Fibroblast of lung (primary cell): Measurements from ENCODE around the gene SPTAN1. TPM values are rescaled to one million over a fixed set of nuclear protein-coding genes. Genes with fewer than 3 reads are reported as not detected.

Source experiments
- DNase-seq, 2 donors: peaks; one replicate each; pipeline versions ENCODE4 v3.0.0 to v3.0.0-alpha.2; 2010; ENCODE audit warnings: low read depth in 2 of 2
- H2AFZ ChIP-seq: 2 replicates; pipeline ENCODE4 v1.5.1; 2012; ENCODE audit warnings: low read length, control low read depth, inconsistent platforms
- H3K27ac ChIP-seq: 2 replicates; pipeline ENCODE4 v1.5.1; 2011; ENCODE audit warnings: low read length, control low read depth; ENCODE audit not compliant: insufficient read depth
- H3K27me3 ChIP-seq: 2 replicates; pipeline ENCODE4 v1.5.1; 2011; ENCODE audit warnings: mild to moderate bottlenecking, low read length; ENCODE audit not compliant: control insufficient read depth, insufficient read depth
- H3K36me3 ChIP-seq: 2 replicates; pipeline ENCODE4 v1.5.1; 2011; ENCODE audit warnings: low read length; ENCODE audit not compliant: control insufficient read depth, insufficient read depth
- H3K4me1 ChIP-seq: 2 replicates; pipeline ENCODE4 v1.5.1; 2011; ENCODE audit warnings: low read length; ENCODE audit not compliant: control insufficient read depth, insufficient read depth; ENCODE audit errors: extremely low read depth
- H3K4me2 ChIP-seq: 2 replicates; pipeline ENCODE4 v1.5.1; 2011; ENCODE audit warnings: low read length, control low read depth; ENCODE audit not compliant: insufficient read depth; ENCODE audit errors: extremely low read depth
- H3K4me3 ChIP-seq, 4 experiments: fragments of 200-600 bp in 1 of 4; sonication (generic) in 1 of 4; replicated peaks in 1 of 4; 2 replicates each; pipeline ENCODE4 v1.5.1; 2011 to 2016; ENCODE audit warnings: low read length in 4 of 4, low read depth in 3 of 4, mild to moderate bottlenecking in 3 of 4, control low read depth in 2 of 4, inconsistent platforms in 1 of 4, mixed read lengths in 1 of 4; ENCODE audit not compliant: insufficient read depth in 1 of 4; ENCODE audit errors: control extremely low read depth in 1 of 4
- H3K79me2 ChIP-seq: 2 replicates; pipeline ENCODE4 v1.5.1; 2012; ENCODE audit warnings: mild to moderate bottlenecking, low read length, inconsistent platforms; ENCODE audit not compliant: control insufficient read depth, insufficient read depth
- H3K9ac ChIP-seq: 2 replicates; pipeline ENCODE4 v1.5.1; 2011; ENCODE audit warnings: mild to moderate bottlenecking, low read length, control low read depth; ENCODE audit not compliant: insufficient read depth
- H3K9me3 ChIP-seq: 2 replicates; pipeline ENCODE4 v1.5.1; 2012; ENCODE audit warnings: low read depth, low read length; ENCODE audit not compliant: control insufficient read depth, insufficient read depth
- H4K20me1 ChIP-seq: 2 replicates; pipeline ENCODE4 v1.5.1; 2011; ENCODE audit warnings: low read length; ENCODE audit not compliant: control insufficient read depth, insufficient read depth; ENCODE audit errors: extremely low read depth
- EZH2 ChIP-seq: IDR thresholded peaks from 2 replicates; pipeline ENCODE4 v1.5.1; 2012; ENCODE audit warnings: low read length, control low read depth, mild to moderate bottlenecking; ENCODE audit errors: missing control alignments
- polyA plus RNA-seq, 2 donors: library from polyadenylated mRNA; depleted of rRNA in 1 of 2; stranded (reverse) in 1 of 2; unstranded in 1 of 2; fragments of >200 nt; gene quantifications; 2 replicates each; pipeline ENCODE4 v1.2.1, GENCODE V29; 2011 to 2012; ENCODE audit warnings: missing spikeins in 1 of 2
- total RNA-seq: library from RNA; depleted of rRNA; stranded (reverse); fragments of >200 nt; gene quantifications from 2 replicates; pipeline ENCODE4 v1.2.1, GENCODE V29; 2014
- TF ChIP-seq, protein P1 (sequence below), 2 donors: IDR thresholded peaks in 1 of 2; conservative IDR thresholded peaks in 1 of 2; 1 replicate in 1 of 2; 2 replicates in 1 of 2; pipeline ENCODE4 v1.5.1; 2011 to 2012; ENCODE audit warnings: low read length in 2 of 2, control low read depth in 1 of 2, inconsistent platforms in 1 of 2, low read depth in 1 of 2, mild to moderate bottlenecking in 1 of 2

The SPTAN1 gene
- total and polyA plus RNA-seq, 2 donors (not counting 1 experiment from before 2014, with no cell fraction given) = 189 to 518 TPM

DNA sequence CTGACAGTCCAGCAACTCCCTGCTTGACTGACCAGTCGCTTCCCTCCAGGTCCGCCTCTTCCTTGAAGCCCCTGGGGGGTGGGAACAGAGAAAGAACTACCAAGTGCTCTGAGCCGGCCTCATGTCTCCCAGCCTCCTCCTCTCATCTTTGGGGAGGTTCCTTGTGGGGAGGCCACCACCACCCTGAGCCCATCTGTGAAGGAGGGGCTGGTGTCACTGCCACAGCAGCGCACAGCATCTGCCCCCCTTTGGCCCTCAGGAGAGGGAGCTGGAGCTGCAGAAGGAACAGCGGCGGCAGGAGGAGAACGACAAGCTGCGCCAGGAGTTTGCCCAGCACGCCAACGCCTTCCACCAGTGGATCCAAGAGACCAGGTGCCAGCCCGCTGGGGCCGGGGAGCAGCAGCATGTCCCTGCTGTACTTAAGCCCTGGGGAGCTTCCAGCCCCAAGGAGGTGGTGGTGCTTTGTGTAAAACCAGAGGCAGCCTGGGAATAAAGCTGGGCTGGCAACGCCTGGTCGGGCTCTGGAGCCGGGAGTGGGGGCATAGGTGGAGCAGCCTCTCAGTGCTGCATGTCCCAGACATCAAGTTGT, 74.8 kb downstream of the SPTAN1 start:
- H4K20me1 ChIP-seq = no peaks in the 10 kb centered on the region
- H3K27ac ChIP-seq = no peak overlapping the region
- no peak for TF ChIP-seq EZH2
- no peak overlapping the region for H3K9ac ChIP-seq
- peaks cover 2% of the 10 kb centered on the region for H3K4me1 ChIP-seq
- DNase-seq = no peak
- H3K4me3 ChIP-seq = no peak overlapping the region
- no peaks in the 10 kb centered on the region for H3K79me2 ChIP-seq
- no peak overlapping the region for H3K4me2 ChIP-seq
- H3K9me3 ChIP-seq = no peaks in the 10 kb centered on the region
- no peaks in the 10 kb centered on the region for H3K27me3 ChIP-seq
- peaks cover 51% of the 10 kb centered on the region for H3K36me3 ChIP-seq
- no peak overlapping the region for H2AFZ ChIP-seq

DNA sequence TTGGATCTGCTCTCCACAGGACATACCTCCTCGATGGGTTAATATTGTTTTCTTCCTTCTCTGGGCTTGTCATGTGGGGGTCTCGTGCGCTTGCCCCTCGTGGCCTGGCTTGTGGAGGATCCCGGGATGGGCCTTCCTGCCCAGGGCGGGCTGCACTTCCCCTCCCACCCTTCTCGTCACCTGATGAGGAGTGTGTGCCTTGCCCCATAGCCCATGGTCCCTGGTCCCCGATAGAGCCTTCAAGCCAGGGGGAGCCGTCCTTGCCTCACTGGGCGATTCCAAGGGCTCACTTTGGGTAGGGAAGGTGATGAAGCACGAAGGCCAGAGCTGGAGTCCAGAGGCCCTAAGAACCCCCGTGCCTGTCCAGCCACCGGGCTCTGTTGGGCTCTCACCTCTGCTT, 75.5 kb downstream of the SPTAN1 start:
- Histone ChIP-seq H3K9ac (no peak overlapping the region), H3K27me3 (no peaks in the 10 kb centered on the region), H3K4me1 (peaks cover 2% of the 10 kb centered on the region), H3K4me2 (no peak overlapping the region), H3K9me3 (no peaks in the 10 kb centered on the region), H2AFZ (no peak overlapping the region), H3K4me3 (no peak overlapping the region), H4K20me1 (no peaks in the 10 kb centered on the region), H3K79me2 (no peaks in the 10 kb centered on the region), H3K27ac (no peak overlapping the region), H3K36me3 (peaks cover 55% of the 10 kb centered on the region)
- DNase-seq = no peak
- TF ChIP-seq EZH2 = no peak
- TF ChIP-seq, protein P1, sequence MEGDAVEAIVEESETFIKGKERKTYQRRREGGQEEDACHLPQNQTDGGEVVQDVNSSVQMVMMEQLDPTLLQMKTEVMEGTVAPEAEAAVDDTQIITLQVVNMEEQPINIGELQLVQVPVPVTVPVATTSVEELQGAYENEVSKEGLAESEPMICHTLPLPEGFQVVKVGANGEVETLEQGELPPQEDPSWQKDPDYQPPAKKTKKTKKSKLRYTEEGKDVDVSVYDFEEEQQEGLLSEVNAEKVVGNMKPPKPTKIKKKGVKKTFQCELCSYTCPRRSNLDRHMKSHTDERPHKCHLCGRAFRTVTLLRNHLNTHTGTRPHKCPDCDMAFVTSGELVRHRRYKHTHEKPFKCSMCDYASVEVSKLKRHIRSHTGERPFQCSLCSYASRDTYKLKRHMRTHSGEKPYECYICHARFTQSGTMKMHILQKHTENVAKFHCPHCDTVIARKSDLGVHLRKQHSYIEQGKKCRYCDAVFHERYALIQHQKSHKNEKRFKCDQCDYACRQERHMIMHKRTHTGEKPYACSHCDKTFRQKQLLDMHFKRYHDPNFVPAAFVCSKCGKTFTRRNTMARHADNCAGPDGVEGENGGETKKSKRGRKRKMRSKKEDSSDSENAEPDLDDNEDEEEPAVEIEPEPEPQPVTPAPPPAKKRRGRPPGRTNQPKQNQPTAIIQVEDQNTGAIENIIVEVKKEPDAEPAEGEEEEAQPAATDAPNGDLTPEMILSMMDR (conservative IDR thresholded peaks at IDR 0.05 in 1 of 2, IDR thresholded peaks at IDR 0.05 in 1 of 2; ENCODE audit: low read depth in 1 of 2, low read length in 2 of 2) = no peak

DNA sequence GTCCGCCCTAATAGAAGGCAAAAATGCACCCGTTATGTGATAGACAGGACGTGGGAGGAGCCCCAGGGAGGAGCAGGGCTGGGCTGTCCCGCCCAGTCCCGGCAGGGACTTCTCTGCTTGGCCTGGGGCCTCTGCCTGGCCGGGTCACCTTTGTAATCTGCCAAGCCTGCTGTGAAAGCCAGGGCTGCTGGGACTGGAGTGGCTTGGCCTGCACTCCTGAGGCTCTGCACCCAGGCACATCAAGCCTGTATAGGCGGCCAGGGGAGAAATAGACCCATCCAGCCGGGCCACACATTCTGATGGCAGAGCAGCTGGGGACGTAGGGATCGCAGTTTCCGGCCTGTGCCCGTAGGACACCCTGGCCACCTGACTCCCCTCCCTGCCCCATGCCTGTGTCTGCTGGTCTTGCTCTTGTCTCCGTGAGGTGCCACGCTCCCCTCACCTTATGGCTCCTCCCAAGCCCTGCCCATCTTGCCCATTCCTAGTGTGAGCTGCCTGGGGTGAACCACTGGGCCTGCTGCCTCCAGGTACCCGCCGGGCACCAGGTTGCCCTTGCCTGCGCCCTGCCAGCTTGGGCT, 76.2 kb downstream of the SPTAN1 start:
- Histone ChIP-seq H4K20me1 (no peaks in the 10 kb centered on the region), H3K4me3 (no peak overlapping the region), H3K4me2 (no peak overlapping the region), H3K9me3 (no peaks in the 10 kb centered on the region), H3K27me3 (no peaks in the 10 kb centered on the region), H3K27ac (no peak overlapping the region), H3K9ac (no peak overlapping the region), H2AFZ (no peak overlapping the region), H3K36me3 (peaks cover 58% of the 10 kb centered on the region), H3K4me1 (peaks cover 2% of the 10 kb centered on the region), H3K79me2 (no peaks in the 10 kb centered on the region)
- no peak for TF ChIP-seq EZH2
- TF ChIP-seq, protein P1 (conservative IDR thresholded peaks at IDR 0.05 in 1 of 2, IDR thresholded peaks at IDR 0.05 in 1 of 2; ENCODE audit: low read depth in 1 of 2, low read length in 2 of 2) = no peak
- DNase-seq = no peak
